Neural progenitor cell (in vitro differentiated cells): ENCODE data around the gene MAP4K2. TPM values are rescaled to one million over a fixed set of nuclear protein-coding genes. Genes with fewer than 3 reads are reported as not detected.

Source experiments
- DNase-seq: peaks from one replicate; pipeline ENCODE4 v3.0.0-alpha.2; 2016; ENCODE audit warnings: low spot score
- H2AFZ ChIP-seq: fragments of 200-600 bp; sonication (generic); replicated peaks from 2 replicates; pipeline ENCODE4 v1.6.1; 2016; ENCODE audit warnings: antibody characterized with exemption
- H3F3A ChIP-seq: fragments of 200-600 bp; sonication (generic); 2 replicates; pipeline ENCODE4 v1.6.1; 2016; ENCODE audit warnings: antibody characterized with exemption, low read depth
- H3K27ac ChIP-seq: fragments of 200-600 bp; sonication (generic); 2 replicates; pipeline ENCODE4 v1.5.1; 2016; ENCODE audit warnings: mild to moderate bottlenecking
- H3K27me3 ChIP-seq: fragments of 200-600 bp; sonication (generic); 2 replicates; pipeline ENCODE4 v1.6.1; 2016; ENCODE audit warnings: mild to moderate bottlenecking, moderate library complexity
- H3K36me3 ChIP-seq: fragments of 200-600 bp; sonication (generic); 2 replicates; pipeline ENCODE4 v1.5.1; 2016
- H3K4me1 ChIP-seq: fragments of 200-600 bp; sonication (generic); 2 replicates; pipeline ENCODE4 v1.6.1; 2016; ENCODE audit warnings: mixed run types
- H3K4me2 ChIP-seq: fragments of 200-600 bp; sonication (generic); 2 replicates; pipeline ENCODE4 v1.6.1; 2016
- H3K4me3 ChIP-seq: fragments of 200-600 bp; sonication (generic); 2 replicates; pipeline ENCODE4 v1.5.1; 2016
- H3K79me2 ChIP-seq: fragments of 200-600 bp; sonication (generic); 2 replicates; pipeline ENCODE4 v1.6.1; 2016; ENCODE audit warnings: low read depth
- H3K9ac ChIP-seq: fragments of 200-600 bp; sonication (generic); 2 replicates; pipeline ENCODE4 v1.6.1; 2016
- H3K9me3 ChIP-seq: fragments of 200-600 bp; sonication (generic); 2 replicates; pipeline ENCODE4 v1.5.1; 2016; ENCODE audit warnings: low read depth
- H4K20me1 ChIP-seq: fragments of 200-600 bp; sonication (generic); 2 replicates; pipeline ENCODE4 v1.6.1; 2016; ENCODE audit warnings: low read depth
- H3K27ac Mint-ChIP-seq: 3 replicates; pipeline ENCODE4 v1.8.0; 2021; ENCODE audit warnings: mixed read lengths
- H3K27me3 Mint-ChIP-seq: 2 replicates; pipeline ENCODE4 v1.8.0; 2022; ENCODE audit warnings: low read depth, mild to moderate bottlenecking, inconsistent platforms, moderate library complexity, mixed read lengths; ENCODE audit not compliant: insufficient read depth
- H3K36me3 Mint-ChIP-seq: 3 replicates; pipeline ENCODE4 v1.8.0; 2021; ENCODE audit warnings: mixed read lengths
- H3K4me1 Mint-ChIP-seq: 3 replicates; pipeline ENCODE4 v1.8.0; 2021; ENCODE audit warnings: mixed read lengths
- H3K4me3 Mint-ChIP-seq: 3 replicates; pipeline ENCODE4 v1.8.0; 2021; ENCODE audit warnings: mild to moderate bottlenecking, moderate library complexity, mixed read lengths
- H3K9me3 Mint-ChIP-seq: 3 replicates; pipeline ENCODE4 v1.8.0; 2020; ENCODE audit warnings: mixed read lengths
- CTCF ChIP-seq: fragments of 200-600 bp; sonication (generic); IDR thresholded peaks from 2 replicates; pipeline ENCODE4 v1.5.1; 2017; ENCODE audit warnings: antibody characterized with exemption, mild to moderate bottlenecking
- EZH2 ChIP-seq: fragments of 200-600 bp; sonication (generic); IDR thresholded peaks from 2 replicates; pipeline ENCODE4 v1.6.1; 2017; ENCODE audit warnings: antibody characterized with exemption, mild to moderate bottlenecking, moderate library complexity
- EZH2phosphoT487 ChIP-seq: fragments of 200-600 bp; sonication (generic); IDR thresholded peaks from 2 replicates; pipeline ENCODE4 v1.6.1; 2017; ENCODE audit warnings: antibody characterized with exemption
- total RNA-seq: library from RNA; depleted of rRNA; stranded (reverse); fragments of >200 nt; gene quantifications from 2 replicates; pipeline ENCODE4 v1.2.3, GENCODE V29; 2015; ENCODE audit warnings: low replicate concordance

The MAP4K2 gene
- 15.8 and 27.7 TPM in 2 replicates for total RNA-seq

GRCh38 chr11:64803158-64803845, at the start of gene MAP4K2:
Gene MAP4K2 (minus strand): TSS chr11:64803214. CDS start chr11:64803149, 65 bp downstream.
- DNase-seq: peak; percentile 97
- H3K9ac ChIP-seq: no peak within 1 kb of the TSS
- peaks cover 2% of the 10 kb centered on the region for H3K79me2 ChIP-seq
- peaks cover 28% of the 10 kb centered on the region for H3F3A ChIP-seq
- no peaks in the 10 kb centered on the region for H3K36me3 ChIP-seq
- no peaks in the 10 kb centered on the region for H3K27me3 ChIP-seq
- H4K20me1 ChIP-seq: peaks cover 13% of the 10 kb centered on the region
- TF ChIP-seq CTCF (peak; percentile 38), EZH2 (no peak)
- H3K27ac ChIP-seq: peak within 1 kb of the TSS; percentile 30
- no peaks in the 10 kb centered on the region for H3K4me1 ChIP-seq
- H3K4me3 ChIP-seq: peak within 1 kb of the TSS; percentile 57
- peak within 1 kb of the TSS; percentile 90 for H3K27ac Mint-ChIP-seq
- peak within 1 kb of the TSS; percentile 91 for H3K4me3 Mint-ChIP-seq
- peak within 1 kb of the TSS; percentile 90 for H2AFZ ChIP-seq
- H3K9me3 Mint-ChIP-seq: no peaks in the 10 kb centered on the region
- H3K4me2 ChIP-seq: peak within 1 kb of the TSS; percentile 94
- no peaks in the 10 kb centered on the region for H3K9me3 ChIP-seq
- peaks cover 16% of the 10 kb centered on the region for H3K36me3 Mint-ChIP-seq
- peaks cover 11% of the 10 kb centered on the region for H3K4me1 Mint-ChIP-seq
- H3K27me3 Mint-ChIP-seq: peaks cover 4% of the 10 kb centered on the region

GRCh38 chr11:64851831-64852351, 48.9 kb upstream of the MAP4K2 start:
- TF ChIP-seq EZH2 (no peak), EZH2phosphoT487 (no peak), CTCF (no peak)
- Mint-ChIP-seq H3K4me1 (peaks cover 7% of the 10 kb centered on the region), H3K4me3 (no peak overlapping the region), H3K36me3 (peaks cover 2% of the 10 kb centered on the region), H3K27ac (peak overlapping the region; percentile 75), H3K9me3 (no peaks in the 10 kb centered on the region), H3K27me3 (peaks cover 12% of the 10 kb centered on the region)
- no peaks in the 10 kb centered on the region for H3K4me1 ChIP-seq
- no peak overlapping the region for H3K4me2 ChIP-seq
- no peaks in the 10 kb centered on the region for H3K79me2 ChIP-seq
- no peaks in the 10 kb centered on the region for H3K27me3 ChIP-seq
- no peak for DNase-seq
- peaks cover 6% of the 10 kb centered on the region for H3F3A ChIP-seq
- H3K4me3 ChIP-seq: no peak overlapping the region
- H4K20me1 ChIP-seq: no peaks in the 10 kb centered on the region
- H3K36me3 ChIP-seq: no peaks in the 10 kb centered on the region
- no peaks in the 10 kb centered on the region for H3K9me3 ChIP-seq
- H3K27ac ChIP-seq: no peak overlapping the region
- no peak overlapping the region for H3K9ac ChIP-seq
- no peak overlapping the region for H2AFZ ChIP-seq

GRCh38 chr11:64850979-64851567, 48.1 kb upstream of the MAP4K2 start:
- H3K79me2 ChIP-seq: no peaks in the 10 kb centered on the region
- H3K27ac ChIP-seq: no peak overlapping the region
- H3F3A ChIP-seq: peaks cover 14% of the 10 kb centered on the region
- no peaks in the 10 kb centered on the region for H3K4me1 ChIP-seq
- H2AFZ ChIP-seq: no peak overlapping the region
- H3K9ac ChIP-seq: no peak overlapping the region
- no peak overlapping the region for H3K4me3 Mint-ChIP-seq
- no peaks in the 10 kb centered on the region for H3K9me3 Mint-ChIP-seq
- peaks cover 2% of the 10 kb centered on the region for H3K36me3 Mint-ChIP-seq
- H3K27ac Mint-ChIP-seq: no peak overlapping the region
- no peak overlapping the region for H3K4me2 ChIP-seq
- H3K4me3 ChIP-seq: no peak overlapping the region
- no peaks in the 10 kb centered on the region for H3K36me3 ChIP-seq
- TF ChIP-seq CTCF: no peak
- no peak for TF ChIP-seq EZH2phosphoT487
- TF ChIP-seq EZH2: no peak
- no peaks in the 10 kb centered on the region for H4K20me1 ChIP-seq
- H3K27me3 ChIP-seq: no peaks in the 10 kb centered on the region
- no peaks in the 10 kb centered on the region for H3K9me3 ChIP-seq
- H3K27me3 Mint-ChIP-seq: peaks cover 12% of the 10 kb centered on the region
- H3K4me1 Mint-ChIP-seq: peaks cover 7% of the 10 kb centered on the region
- no peak for DNase-seq
